GF-D8 (cell line): ENCODE data around the gene CLNK.
"Not testable (repeated sequence)": the region's sequence is repeated elsewhere in the genome, so short reads cannot be mapped to it uniquely, and the experiment has no call there.

ENCODE experiments used
- DNase-seq: peaks from one replicate; lab custom pipeline; 2025; lab: John Stamatoyannopoulos, UW

Gene CLNK

DNA sequence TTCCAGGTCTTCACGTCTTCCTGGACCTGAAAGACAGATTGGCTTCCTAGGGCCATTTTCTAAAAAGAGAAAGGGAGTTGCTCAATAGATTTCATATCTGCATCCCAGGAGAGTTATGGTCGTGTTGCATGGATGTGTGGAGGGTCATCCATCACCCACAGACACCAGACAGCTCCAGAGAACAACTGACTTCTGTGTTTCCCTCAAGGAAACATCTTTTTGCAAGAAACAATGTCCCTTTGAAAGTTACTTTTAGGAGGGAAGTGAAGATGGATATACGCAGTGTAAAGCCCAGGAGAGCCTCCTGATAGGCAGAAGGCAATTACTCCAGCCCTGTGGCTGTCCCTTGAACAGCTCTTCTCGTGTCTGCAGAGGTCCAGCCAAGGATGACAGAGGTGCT lies 108.3 kb downstream of the CLNK start:
- no peak for DNase-seq

DNA sequence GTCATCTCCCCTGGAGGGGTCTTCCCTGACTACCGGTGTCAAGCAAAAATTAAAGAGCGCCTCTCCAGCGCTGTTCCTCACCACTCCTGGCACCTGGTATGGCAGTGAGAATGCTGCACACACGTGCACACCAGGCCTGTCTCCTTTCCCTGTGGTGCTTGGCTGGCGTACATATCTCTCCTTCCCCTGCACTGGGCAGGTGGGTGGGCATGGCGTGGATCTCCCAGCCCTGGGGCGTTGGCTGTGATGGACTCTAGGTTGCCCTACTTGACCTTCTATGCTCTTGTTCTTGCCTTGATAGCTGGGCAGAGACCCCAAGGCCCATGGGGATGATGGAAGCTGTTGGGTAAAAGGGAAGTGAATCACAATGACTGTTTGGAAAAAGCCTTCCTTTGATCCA lies 109.2 kb downstream of the CLNK start:
- no peak for DNase-seq

DNA sequence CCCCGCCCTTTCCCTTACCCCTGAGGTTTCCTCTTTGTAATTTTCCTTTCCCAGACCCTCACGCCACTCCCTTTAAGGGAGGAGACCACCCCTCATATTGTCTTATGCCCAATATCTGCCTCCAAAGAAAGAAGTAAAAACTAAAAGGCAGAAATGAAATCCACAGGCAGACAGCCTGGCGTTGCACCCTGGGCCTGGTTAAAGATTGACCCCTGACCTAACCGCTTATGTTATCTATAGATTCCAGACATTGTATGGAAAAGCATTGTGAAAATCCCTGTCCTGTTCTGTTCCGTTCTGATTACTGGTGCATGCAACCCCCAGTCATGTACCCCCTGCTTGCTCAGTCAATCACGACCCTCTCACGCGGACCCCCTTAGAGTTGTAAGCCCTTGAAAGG lies 110.0 kb downstream of the CLNK start:
- not testable (repeated sequence) for DNase-seq

DNA sequence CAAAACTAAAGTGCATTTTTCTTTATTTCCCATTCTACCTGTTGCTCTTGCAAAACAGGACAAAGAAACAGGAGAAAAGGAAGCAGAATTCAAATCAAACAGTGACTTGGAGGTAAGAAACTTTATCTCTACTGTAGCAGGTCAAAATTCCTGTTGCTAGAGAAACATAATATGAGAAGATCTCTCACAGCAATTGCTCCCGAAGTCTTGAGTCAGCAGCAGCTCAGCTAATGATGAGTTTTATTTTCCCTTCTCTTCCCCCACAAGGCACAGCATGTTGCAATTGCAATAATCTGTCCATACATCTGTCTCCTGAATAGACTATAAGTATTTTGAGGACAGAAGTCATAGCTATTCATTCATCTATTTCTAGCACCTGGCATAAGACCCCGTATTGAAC lies 112.7 kb downstream of the CLNK start:
- no peak for DNase-seq

DNA sequence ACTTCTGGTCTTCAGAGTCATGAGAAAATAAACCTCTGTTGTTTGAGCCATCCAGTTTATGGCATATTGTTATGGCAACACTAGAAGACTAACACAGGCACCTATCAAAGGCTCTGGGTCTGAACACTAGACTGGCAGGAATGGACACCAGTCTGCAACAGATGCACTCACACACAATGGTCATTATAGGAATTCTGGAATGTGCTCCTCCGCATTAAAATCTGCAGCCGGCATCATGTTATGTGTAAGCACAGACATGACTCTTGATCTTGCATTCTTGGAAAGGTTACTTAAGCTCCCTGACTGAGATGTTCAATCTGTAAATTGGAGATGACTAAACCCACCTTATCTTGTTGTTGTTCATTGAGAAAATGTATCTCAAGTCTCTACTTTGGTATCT lies 115.1 kb downstream of the CLNK start:
- DNase-seq, result no peak

DNA sequence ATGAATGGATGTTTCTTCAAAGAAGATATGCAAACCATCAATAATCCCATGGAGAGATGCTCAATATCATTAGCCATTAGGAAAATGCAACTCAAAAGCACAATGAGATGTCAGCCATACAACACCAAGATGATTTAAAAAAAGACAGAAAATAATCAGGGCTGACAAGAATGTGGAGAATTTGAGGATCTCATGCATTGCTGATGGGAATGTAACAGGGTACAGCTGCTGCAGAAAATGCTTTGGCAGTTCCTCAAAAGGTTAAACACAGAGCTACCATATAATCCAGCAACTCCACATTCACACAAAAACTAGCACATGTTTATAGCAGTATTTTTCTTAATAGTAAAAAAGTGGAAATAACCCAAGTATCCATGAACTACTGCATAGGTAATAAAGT lies 116.8 kb downstream of the CLNK start:
- no peak for DNase-seq

DNA sequence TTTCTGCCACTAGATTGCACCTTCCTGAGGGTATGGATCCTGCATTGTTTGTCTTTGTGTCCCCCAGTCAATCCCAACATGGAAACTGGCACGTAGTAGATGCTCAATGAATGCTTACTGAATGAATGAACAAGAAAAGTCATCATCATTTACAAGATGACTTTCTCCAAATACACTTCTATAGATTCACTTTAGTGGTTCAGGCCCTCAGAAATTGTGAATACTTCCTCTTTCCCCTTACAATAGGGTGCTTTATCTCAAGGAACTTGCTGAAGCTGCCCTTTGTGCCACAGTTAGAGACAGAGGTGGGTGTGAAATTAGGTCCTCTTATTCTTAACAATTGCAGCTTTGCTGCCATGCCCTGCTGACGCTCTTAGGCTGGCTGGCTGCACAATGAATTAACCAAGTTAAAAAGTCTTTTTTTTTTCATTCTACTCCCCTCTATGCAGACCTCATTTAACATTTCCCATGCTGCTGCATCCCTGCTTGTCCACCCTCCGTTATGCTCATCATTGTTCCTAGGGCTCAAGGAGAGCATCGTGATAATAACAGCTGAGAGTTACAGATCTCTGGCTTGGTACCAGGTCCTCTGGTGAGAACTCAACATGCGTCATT lies 119.3 kb downstream of the CLNK start:
- no peak for DNase-seq

DNA sequence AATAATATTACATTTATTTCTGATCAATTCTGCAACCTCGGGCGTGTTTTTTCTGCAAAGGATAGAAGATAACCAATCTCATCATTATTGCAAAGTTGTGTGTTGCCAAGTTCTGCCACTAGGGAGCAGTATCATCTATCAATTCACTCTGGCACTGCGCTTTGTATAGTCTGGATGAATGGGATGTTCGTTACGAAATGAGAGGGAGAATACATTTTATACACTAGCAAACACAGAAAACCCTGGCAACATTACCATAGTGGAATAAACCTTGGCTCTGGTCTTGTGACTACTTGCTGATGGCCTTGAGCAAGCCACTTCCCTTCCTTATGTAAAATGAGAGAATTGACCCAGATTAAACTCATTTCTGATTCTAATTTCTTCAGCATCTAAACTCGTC lies 129.9 kb downstream of the CLNK start:
- DNase-seq, result no peak

DNA sequence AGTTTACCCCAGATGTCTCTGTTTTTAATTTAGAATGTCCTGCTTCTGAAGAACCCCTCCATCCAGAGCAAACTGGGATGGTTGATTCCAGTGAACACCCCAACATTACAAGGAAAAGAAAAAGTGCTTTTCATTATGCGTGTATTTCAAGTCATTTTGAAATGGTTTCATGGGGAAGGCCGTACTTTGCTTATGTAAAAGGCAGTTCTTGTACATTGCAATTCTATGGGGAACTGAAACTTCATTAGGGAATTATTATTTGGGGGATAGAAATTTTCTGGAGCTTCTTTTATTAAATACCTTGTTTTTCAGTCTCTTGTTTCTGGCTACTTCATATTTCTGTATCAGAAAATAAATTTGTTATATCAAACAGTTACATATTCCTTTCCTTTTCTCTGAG lies 130.4 kb downstream of the CLNK start:
- DNase-seq, result no peak

DNA sequence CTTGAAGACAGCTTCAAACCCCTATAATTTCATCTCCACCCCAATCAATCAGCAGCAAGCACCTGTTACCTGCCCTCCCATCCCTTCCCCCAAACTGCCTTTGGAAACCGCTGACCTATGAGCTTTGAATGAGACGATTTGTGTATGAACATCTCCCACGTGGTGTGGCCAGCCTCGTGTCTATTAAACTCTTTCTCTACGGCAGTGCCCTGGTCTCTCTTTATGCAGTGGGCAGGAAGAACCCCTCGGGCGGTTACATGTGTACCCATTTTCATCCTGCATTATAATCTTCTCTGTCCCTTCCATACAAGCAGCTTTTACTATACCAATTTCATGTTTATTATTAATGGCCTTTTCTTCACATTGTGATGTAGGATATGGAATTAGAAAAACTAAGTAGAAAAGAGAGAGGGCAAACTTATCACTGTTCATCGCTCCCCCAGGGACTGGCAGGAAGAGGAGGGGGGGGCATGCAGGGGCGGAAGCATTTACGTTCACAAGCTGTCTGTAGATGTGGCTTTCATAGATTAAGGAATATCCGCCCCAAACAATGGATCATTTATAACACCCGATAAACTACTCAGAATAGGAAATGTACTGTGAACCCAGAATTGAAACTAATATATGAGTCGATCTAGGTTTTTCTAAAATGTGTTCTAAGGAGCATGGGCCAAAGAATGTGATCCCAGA lies 131.8 kb downstream of the CLNK start:
- DNase-seq, result no peak

DNA sequence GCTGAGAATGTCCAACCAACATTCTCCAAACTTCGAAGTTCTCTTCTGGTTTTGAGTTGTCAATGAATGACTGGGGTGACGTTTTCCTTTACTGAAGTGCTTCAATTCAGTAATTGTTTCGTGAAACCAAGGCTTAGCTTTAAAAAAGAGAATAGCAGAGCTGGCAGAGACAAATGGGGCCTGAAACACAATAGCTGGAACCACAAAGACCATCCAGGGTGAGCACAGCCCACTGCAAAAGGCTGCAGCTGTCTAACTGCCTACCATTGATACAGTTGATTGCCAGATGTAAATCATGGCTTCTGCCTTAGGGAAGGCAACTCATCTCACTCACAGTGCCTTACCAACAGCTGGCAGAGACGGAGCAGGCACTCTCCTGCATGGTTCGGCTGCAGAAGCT lies 148.7 kb downstream of the CLNK start:
- no peak for DNase-seq

DNA sequence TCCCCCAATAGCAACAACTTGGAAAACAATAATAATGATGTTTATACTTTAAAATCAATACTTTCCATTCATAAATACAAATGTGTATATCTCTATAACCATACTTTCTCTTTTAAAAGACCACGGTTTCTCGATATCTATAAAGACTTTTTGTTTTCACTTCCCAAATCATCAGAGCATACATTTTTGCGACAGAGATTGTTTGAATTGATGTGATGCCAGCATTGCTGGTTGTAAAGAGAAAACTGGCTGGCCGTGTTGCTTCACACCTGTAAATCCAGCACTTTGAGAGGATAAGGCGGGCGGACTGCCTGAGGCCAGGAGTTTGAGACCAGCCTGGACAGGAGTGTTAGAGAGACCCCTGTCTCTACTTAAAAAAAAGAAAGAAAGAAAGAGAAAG lies 149.7 kb downstream of the CLNK start:
- DNase-seq, result no peak

DNA sequence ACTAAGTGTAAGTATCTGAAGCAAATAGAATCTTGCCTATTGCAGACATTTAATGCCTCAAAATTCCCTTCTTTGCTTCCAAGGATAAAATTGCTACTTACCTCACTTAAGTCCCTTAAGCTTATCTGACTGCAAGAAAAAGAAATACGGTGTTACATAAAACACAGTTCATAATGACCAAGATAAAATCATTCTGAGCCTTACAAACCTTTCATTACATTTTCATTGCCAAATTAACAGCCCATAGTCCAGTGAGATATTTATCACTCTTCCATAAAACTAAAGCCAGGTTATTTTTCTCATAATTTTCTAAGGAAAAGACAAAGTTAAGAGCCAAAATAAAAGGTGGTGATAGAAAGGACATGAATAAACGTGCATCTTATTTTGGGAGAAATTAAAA lies 152.4 kb downstream of the CLNK start:
- no peak for DNase-seq

DNA sequence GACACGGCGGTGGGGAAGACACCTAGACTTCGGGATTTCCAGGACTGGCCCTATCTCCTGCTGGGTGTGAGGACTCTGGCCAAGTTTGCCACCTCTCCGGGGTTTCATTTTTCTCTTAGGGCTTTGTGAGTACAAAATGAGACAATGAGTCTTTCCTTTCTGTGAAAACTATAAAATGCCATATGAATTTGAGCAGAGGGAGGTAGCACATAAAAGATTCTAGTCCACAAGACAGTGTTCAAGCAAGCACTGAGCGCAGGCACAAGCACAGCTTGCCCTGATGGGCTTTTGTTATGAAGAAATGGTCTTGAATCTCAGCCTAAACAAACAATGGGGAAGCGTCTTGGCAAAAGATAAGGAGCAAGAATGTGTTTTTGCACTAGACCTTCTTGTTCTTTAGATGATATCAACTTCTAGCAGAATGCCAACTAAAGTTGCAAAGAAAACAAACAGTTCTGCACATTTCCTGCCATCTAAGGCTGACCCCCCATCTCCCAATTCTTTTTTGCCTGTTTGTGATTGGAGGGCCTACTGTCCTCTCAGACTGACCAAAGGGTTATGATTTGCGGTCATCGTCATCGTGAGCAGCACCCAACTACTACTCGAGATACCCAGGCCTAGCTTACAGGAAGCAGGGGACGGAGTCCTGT lies 154.3 kb downstream of the CLNK start:
- no peak for DNase-seq

DNA sequence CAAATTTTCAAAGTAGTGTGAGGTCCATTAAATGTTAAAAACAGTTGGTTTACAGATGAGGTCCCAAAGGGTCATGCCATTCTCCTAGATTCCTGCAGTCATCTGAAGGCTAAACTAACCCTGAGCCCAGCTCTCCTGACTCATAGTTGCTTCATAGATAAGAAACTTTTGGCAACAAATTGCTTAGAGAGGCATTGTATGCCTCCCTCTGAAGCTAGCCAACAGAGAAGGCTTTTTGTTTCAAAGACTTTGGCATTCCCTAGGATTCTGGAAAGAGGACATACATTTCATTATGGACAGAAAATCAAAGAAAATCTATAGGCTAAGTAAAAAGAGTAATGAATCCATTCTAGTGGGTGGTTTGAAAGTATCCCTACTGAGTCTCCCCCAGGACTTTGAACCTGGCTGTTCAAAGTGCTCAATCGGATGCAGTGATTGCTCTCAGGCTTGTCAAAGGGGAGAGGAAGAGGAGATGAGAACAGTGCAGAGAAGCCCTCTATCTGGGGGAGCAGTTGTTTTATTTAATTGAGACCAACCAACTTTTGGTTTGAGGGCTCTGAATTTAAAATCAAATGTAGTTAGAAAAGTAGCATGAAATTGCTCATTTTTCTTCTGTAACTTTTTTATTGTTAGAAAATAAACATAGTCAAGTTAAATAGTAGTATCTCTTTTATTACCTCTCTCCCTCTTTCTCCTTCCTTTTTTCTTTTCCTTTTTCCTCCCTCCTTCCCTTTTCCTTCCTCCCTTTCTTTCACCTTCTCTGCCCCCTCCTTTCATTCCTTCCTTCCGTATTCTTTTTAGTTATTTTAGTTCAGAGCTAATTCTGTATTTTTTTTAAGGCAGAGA lies 155.1 kb downstream of the CLNK start:
- no peak for DNase-seq

DNA sequence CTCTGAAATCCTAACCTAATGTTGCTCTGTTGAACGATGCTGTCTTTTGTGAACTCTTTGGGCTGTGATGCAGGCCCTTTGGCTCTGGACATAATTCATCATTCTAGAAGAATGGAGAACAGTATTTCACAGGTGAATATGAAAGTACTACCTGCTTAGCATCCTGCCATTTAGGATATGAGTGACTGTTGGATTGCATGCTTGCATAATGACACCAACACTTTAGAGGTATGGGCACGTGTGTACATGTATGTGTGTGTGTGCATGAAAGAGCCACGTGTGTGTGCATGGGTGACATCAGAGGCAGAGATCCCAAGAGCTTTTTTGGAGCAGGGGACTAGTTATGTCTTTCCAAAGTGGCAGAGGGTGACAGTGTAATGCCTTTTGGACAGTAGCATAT lies 157.1 kb downstream of the CLNK start:
- no peak for DNase-seq

DNA sequence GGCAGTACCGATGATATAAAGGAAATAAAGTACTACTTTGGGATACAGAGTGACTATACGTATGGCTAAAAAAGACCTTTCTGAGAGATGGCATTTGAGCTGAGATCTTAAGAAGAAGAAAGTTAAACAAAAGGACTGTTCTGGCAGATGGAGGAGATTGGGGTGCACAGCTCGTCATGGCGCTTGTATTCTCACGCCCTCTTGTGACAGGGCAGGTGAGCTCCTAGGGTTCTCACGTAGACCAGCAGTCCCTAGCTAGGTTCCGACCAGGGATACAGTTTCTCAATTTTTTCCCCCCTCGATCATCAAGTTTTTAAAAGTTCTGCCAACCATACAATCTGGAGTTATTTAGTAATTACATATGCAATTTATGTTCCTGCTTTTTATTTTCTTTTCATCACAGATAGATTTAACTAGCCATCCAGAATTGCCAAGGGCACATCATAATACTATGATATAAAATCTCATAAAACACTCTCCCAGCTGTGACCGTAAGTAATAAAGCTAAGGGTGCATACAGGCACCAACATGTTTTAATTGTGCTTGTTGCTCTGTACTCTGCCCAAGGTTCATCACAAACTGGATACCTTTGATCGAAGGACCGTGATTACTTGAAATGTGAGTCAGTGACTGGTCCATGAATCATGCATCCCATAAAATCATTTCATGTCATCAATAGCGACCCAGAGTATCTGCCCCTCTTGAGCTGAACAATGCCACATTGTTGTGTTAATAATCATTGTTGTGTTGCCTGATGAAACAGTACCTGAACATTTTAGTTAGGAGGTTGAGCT lies 157.9 kb downstream of the CLNK start:
- DNase-seq, result no peak

DNA sequence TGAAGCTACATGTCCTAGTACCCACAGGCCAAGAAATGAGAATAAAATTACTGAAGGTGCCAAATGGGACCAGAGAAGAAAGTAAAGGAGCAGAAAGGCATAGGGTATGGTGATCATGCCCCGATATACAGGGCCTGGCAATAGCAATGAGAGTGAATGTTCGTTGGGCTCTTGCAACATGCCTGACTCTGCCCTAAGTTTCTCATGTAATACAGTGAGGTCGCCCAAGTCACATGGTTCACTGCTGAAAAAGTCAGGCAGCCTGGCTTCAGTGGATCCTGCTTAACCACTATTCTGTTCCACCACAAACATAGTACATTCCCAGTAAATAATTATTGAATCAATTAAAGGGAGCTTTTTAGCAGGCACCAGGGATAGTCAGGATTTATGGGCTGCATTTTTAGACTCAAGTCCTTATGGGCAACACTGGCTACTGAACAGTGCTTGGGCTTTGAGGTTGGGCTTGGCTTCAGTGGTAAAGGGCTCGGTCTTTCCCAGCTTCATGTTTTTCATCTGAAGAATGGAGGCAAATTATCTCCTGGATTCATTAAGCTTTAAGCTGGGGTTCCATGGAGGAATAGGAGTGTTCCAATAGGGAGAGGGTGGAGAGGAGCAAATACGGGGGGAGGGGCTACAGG lies 160.3 kb downstream of the CLNK start:
- no peak for DNase-seq

DNA sequence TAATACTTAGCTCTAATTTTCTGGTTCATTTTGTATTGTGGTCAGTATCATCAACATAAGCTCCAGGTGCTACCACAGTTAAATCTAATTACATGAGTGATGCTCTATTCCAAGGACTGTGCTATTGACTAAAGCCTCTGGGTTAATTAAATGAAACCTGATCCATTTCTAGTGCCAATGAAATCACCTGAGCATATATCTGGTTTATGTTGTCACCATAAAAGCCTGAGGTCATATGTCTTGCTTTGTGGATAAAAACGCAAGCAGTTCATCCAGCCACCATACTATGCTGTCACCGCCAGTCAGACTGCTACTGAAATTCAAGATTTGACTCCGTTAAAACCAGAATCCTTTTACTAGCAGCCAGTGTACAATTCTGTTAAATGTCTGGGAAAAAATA lies 163.1 kb downstream of the CLNK start:
- no peak for DNase-seq

DNA sequence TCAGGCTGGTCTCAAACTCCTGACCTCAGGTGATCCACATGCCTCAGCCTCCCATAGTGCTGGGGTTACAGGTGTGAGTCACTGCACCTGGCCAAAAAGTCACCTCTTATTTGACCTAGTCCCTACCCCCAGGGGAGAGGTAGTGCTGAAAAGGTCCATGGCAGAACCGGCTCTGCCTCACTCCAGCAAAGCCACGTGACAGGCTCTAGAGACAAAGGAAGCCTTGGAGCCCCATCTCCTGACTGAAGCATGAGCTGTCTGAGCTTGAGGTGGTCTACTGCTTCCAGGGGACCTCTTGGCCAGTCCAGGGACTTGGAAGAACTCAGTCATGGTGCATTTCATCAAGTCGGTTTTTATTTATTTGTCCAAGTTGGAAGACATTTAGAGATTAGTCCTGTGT lies 174.8 kb downstream of the CLNK start:
- no peak for DNase-seq

DNA sequence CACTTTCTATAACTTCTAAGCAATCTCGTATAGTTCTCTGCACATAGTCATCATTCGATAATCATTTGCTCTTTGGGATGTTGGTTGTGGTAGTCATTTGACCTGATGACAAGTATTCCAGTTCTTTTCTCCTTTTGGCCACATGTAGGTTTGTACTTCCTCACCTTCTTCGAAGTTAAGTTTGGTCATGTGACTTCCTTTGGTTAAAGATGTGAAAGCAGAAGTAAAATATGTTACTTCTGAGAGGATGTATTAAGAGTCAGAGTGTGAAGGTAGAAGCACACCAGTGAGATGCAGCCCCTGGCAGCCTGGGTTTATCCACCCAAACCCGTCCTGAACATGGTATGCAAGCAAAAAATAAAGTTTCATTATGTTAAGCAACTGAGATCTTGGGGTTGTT lies 178.5 kb downstream of the CLNK start:
- DNase-seq, result no peak
